Sigmoid colon (tissue), 7 donors: ENCODE results near the gene NCF1. TPM values are rescaled to one million over a fixed set of nuclear protein-coding genes. Genes with fewer than 3 reads are reported as not detected.
A peak's percentile ranks its signal among the peaks of the same experiment; 100 is the strongest.
"Not testable (repeated sequence)": the region's sequence is repeated elsewhere in the genome, so short reads cannot be mapped to it uniquely, and the experiment has no call there.

Source experiments
- DNase-seq: peaks from one replicate; pipeline ENCODE4 v3.0.0-alpha.2; 2019
- H3K27ac ChIP-seq, 4 donors: fragments of 200-600 bp; sonication (generic); one replicate each; pipeline ENCODE4 v1.5.1; 2016 to 2019; ENCODE audit warnings: mild to moderate bottlenecking in 1 of 4
- H3K27me3 ChIP-seq, 3 donors: fragments of 200-600 bp; sonication (generic); one replicate each; pipeline ENCODE4 v1.5.1; 2019; ENCODE audit warnings: mild to moderate bottlenecking in 1 of 3
- H3K36me3 ChIP-seq, 4 donors: fragments of 200-600 bp; sonication (generic); one replicate each; pipeline ENCODE4 v1.5.1; 2016 to 2019
- H3K4me1 ChIP-seq, 4 donors: fragments of 200-600 bp; sonication (generic); one replicate each; pipeline ENCODE4 v1.5.1; 2017 to 2019
- H3K4me3 ChIP-seq, 4 donors: fragments of 200-600 bp; sonication (generic); one replicate each; pipeline ENCODE4 v1.5.1; 2017 to 2019; ENCODE audit warnings: mild to moderate bottlenecking in 2 of 4, moderate library complexity in 1 of 4
- H3K9me3 ChIP-seq, 4 donors: fragments of 200-600 bp in 3 of 4; sonication (generic) in 3 of 4; one replicate each; pipeline versions ENCODE4 v1.5.1 to v1.6.1; 2013 to 2019
- WGBS, 2 donors: extraction: QIAGEN DNeasy Blood & Tissue Kit; methylation state at CpG; one replicate each; pipeline ENCODE4 v1.1.7; 2013; 5-methylcytosine and 5-hydroxymethylcytosine counted together
- intact Hi-C: fragments of 100-400 bp; cut with DNase I; formaldehyde crosslinking; loops from one replicate; pipeline ENCODE4 v1.15.1; 2023
- polyA plus RNA-seq, 3 donors: library from polyadenylated mRNA; stranded (reverse); fragments of 200-250 nt; gene quantifications; one replicate each; pipeline ENCODE4 v1.2.3, GENCODE V29; 2013
- total RNA-seq, 4 donors: library from RNA; depleted of rRNA; stranded (reverse); fragments of >200 nt; gene quantifications; one replicate each; pipeline ENCODE4 v1.1.0, GENCODE V29; 2016
- donor health status: healthy with polysubstance abuse.
- donor health status: Bipolar disorder and iron deficiency.
- donor health status: healthy.

Gene NCF1
- total and polyA plus RNA-seq, 7 donors: 1.2 to 27.8 (median 7.1) TPM

DNA sequence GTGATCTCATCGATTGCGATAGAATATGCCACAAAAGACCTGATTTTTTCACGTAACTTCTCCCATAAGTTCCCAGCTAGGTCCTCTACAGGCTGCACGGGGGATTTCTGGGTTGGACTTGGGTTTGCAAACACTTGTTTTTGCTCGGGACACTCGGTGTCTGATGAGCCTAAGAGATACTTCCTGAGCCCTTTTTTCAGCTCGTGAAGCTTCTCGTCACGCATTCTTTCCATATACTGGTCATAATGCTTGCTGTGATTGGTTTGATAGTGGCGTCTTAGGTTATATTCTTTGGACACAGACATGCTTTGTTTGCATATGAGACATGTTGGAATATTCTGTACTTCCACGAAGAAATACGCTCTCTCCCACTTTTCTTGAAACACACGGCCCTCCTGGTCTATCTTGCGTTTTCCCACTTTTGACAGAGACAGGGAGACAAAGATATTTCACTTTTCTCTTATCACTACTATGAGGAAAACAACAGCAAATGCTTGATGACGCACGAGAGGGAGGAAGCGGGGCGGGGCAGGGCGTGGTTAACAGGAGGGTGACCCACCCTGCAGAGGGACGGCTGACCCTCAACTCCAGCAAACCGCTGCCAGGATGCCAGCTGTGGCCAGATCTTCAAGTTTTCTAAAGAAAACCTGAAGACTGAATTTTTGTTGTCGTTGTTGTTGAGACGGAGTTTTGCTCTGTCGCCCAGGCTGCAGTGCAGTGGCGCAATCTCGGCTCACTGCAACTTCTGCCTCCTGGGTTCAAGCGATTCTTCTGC lies 24.2 kb downstream of the NCF1 start:
- 88 to 92% methylated on average over 14 of the region's 27 CpGs for WGBS, 2 donors
- H3K27ac ChIP-seq, H3K4me1 ChIP-seq, DNase-seq, H3K27me3 ChIP-seq, intact Hi-C loops, H3K4me3 ChIP-seq, H3K9me3 ChIP-seq, H3K36me3 ChIP-seq: not testable (repeated sequence)

DNA sequence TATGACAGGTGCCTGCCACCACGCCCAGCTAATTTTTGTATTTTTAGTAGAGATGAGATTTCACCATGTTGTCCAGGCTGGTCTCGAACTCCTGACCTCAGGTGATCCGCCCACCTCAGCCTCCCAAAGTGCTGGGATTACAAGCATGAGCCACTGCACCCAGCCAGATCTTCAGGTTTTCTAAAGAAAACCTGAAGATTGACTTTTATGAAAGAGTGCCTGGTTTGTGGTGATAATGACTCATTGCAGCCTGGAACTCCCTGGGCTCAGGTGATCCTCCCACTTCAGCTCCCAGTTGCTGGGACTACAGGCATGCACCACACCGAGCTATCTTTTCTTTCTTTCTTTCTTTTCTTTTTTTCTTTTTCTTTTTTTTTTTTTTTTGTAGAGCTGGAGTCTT lies 24.8 kb downstream of the NCF1 start:
- H3K27ac ChIP-seq, H3K4me3 ChIP-seq: not testable (repeated sequence)

DNA sequence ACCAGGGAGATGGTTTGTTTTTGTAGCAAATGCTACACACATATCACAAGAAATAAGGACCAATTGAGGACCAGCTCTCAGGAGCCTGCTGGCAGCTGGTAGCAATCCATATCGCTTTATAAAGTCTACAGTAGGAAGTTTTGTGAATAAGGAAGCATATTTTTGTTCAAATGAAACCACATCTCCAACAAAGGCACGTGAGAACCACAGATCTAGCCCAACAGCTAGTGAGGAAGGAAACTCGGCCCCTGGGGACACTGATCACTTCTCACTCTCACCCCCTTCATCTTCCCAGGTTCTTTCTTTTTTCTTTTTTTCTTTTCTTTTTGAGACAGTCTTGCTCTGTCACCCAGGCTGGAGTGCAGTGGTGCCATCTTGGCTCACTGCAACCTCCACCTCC lies 42.1 kb downstream of the NCF1 start:
- DNase-seq, H3K4me3 ChIP-seq, H3K36me3 ChIP-seq, H3K27ac ChIP-seq, H3K27me3 ChIP-seq, H3K9me3 ChIP-seq, H3K4me1 ChIP-seq, intact Hi-C loops: not testable (repeated sequence)
- WGBS, 2 donors: no CpG with 5 or more reads among the region's 3 CpGs

More for the DNA sequence above, 24.8 kb downstream of the NCF1 start:
- H3K9me3 ChIP-seq, intact Hi-C loops, H3K36me3 ChIP-seq, DNase-seq, H3K4me1 ChIP-seq, H3K27me3 ChIP-seq: not testable (repeated sequence)
- 86 to 90% methylated on average over 1 of the region's 4 CpGs for WGBS, 2 donors

DNA sequence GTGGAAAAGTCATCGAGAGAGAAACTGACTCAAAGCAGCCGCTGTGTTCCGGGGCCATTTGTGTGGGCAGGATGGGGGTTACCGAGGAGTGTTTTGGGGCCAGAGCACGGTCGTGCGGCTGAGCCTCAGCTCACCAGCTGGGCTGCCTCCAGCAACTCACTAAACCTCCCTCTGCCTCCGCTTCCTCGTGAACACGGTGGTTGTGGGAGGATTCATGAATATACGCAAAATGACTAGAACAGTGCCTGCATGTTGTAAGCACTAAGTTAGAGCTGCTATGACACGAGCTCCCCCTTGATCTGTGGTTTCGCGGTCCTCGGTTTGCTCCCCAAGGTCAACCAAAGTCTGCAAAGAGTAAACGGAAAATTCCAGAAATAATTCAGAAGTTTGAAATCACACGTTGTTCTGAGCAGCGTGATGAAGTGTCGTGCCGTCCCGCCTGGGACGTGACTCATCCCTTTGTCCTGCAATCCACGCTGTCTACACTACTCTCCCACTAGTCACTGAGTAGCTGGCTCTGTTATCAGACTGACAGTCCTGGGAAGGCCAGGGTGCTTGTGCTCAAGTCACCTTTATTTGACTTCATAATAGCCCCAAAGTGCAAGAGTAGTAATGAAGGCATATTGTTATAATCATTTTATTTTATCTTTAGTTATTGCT lies 46.5 kb downstream of the NCF1 start:
- H3K27ac ChIP-seq, H3K27me3 ChIP-seq, H3K9me3 ChIP-seq, H3K36me3 ChIP-seq, H3K4me3 ChIP-seq, DNase-seq, intact Hi-C loops, H3K4me1 ChIP-seq: not testable (repeated sequence)
- WGBS, 2 donors: no CpG with 5 or more reads among the region's 23 CpGs

DNA sequence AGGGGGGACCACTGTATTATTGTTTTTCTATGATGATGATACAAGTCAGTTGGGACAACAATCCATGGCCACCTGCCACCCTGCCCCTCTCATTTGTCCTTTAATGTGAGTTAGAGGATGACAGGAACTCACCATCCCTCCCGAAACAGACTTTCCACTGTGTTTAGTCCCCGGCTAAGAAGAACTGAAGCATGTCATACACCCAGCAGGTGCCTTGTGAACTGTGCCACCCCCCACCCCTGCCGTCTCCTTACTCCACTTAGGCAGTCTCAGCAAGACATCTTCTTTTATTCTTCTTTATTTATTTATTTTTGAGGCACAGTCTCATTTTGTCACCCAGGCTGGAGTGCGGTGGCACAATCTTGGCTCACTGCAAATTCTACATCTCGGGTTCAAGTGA lies 47.4 kb downstream of the NCF1 start:
- H3K4me1 ChIP-seq, H3K27me3 ChIP-seq, DNase-seq, H3K36me3 ChIP-seq, H3K27ac ChIP-seq, H3K9me3 ChIP-seq, intact Hi-C loops, H3K4me3 ChIP-seq: not testable (repeated sequence)
- whole genome bisulfite sequencing, 2 donors: no CpG with 5 or more reads among the region's 5 CpGs

DNA sequence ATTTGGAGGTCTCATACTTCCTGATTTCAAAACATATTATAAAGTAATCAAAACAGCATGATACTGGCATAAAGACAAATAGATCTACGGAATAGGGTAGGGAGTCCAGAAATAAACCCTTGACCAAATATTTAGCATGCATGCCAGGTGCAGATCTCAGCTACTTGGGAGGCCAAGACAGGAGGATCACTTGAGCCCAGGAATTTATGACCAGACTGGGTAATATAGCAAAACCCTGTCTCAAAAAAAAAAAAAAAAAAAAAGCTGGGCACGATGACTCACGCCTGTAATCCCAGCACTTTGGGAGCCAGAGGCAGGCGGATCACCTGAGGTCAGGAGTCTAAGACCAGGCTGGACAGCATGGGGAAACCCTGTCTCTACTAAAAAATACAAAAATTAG lies 56.1 kb downstream of the NCF1 start:
- DNase-seq, H3K36me3 ChIP-seq, H3K4me3 ChIP-seq, H3K27me3 ChIP-seq, H3K9me3 ChIP-seq, intact Hi-C loops, H3K4me1 ChIP-seq: not testable (repeated sequence)
- peak overlapping the region in 1 of 4 donors; percentile 18 for H3K27ac ChIP-seq
- 23 to 67% methylated on average over 1 of the region's 4 CpGs for WGBS, 2 donors

DNA sequence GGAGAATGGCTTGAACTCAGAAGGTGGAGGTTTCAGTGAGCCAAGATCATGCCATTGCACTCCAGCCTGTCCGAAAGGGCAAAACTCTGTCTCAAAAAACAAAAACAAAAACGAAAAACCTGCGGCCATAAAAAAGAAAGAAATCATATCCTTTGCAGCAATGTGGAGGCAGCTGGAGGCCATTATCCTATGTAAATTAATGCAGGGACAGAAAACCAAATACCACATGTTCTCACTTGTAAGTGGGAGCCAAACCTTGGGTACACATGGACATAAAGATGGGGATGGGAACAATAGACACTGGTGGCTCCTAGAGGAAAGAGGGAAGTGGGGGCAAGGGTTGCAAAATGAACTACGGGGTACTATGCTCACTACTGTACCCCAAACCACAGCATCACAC lies 56.6 kb downstream of the NCF1 start:
- H3K36me3 ChIP-seq, DNase-seq, H3K27ac ChIP-seq, H3K27me3 ChIP-seq, intact Hi-C loops, H3K4me1 ChIP-seq, H3K4me3 ChIP-seq, H3K9me3 ChIP-seq: not testable (repeated sequence)
- no CpG with 5 or more reads among the region's 4 CpGs for WGBS, 2 donors

Other genes with a start within 250 kb of the NCF1 start
- gene GTF2I, start 116.3 kb upstream of the NCF1 start, total RNA-seq: 100 to 1,000 TPM; 113 to 181 (median 142) TPM
- gene GTF2I, start 116.3 kb upstream of the NCF1 start, polyA plus RNA-seq: 10 to 100 TPM in 2 of 3 donors, 1 to 10 TPM in 1; 9.6 to 40.0 (median 26.4) TPM
- 10 to 100 TPM; 12.2 to 30.7 (median 24.3) TPM for gene GTF2IRD2, start 77.6 kb downstream of the NCF1 start, total RNA-seq
- gene GTF2IRD2, start 77.6 kb downstream of the NCF1 start, polyA plus RNA-seq: 10 to 100 TPM in 2 of 3 donors, 1 to 10 TPM in 1; 1.4 to 15.0 (median 11.7) TPM
- 10 to 100 TPM in 3 of 4 donors, 1 to 10 TPM in 1; 8.9 to 23.3 (median 13.9) TPM for gene CASTOR2, start 190.7 kb downstream of the NCF1 start, total RNA-seq
- 1 to 10 TPM; 1.7 to 2.8 (median 1.8) TPM for gene CASTOR2, start 190.7 kb downstream of the NCF1 start, polyA plus RNA-seq